Measurements from ENCODE around the gene LRRC49.
"Not testable (repeated sequence)": the region's sequence is repeated elsewhere in the genome, so short reads cannot be mapped to it uniquely, and the experiment has no call there.

The LRRC49 gene

DNA sequence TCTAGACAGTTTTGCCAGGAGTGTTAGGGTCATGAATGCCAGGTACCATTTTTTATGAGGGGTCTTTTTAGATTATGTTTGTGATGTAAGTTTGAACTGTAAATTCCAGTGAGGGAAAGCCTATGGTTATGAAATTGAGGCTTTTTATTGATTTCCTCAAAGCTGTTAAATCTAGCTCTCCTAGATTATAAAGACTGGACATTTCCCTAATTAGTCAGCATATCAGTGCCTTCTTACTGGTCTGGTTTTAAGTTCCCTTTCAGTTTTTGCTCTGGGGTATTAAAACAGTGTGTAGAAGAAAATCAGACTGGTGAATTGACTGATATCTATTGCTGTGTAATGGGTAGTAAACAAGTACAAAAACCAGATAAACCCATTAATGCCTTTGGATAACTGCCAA, 39.2 kb downstream of the LRRC49 start:
- no peak for DNase-seq

DNA sequence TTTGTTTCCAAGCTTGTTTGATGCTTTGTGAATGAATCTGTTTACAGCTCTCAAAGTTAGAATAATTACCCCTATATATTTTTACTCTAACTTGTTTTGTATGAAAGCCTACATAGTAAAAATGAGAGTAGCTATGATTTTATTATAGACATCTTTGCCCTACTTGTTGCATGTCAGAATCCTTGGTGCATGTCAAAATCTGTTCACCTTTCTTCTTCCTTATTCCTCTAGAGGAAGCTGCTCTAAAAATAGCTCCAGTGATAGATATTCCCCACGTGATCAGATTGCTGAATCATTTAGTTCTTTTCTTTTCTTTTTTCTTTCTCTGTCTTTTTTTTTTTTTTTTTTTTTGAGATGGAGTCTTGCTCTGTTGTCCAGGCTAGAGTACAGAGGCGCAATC, 39.8 kb downstream of the LRRC49 start:
- no peak for DNase-seq

DNA sequence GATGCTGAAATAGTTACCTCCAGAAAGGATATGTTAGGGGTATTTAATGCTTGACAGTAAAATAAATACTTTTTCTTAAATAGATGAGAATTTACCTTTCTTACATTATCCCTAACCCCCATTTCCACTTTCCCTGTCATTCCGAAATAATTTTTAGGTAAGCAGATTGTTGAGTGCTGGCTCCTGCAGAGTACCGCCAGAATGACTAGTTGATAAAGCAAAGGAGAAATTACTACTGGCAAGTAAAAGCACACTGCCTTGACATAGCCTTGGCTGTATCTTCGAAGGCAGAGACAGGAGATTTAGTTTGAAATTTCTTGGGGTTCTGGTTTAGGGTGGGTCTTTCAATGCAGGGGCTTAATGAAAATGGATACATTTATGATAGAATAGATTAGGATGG, 40.8 kb downstream of the LRRC49 start:
- no peak for DNase-seq

DNA sequence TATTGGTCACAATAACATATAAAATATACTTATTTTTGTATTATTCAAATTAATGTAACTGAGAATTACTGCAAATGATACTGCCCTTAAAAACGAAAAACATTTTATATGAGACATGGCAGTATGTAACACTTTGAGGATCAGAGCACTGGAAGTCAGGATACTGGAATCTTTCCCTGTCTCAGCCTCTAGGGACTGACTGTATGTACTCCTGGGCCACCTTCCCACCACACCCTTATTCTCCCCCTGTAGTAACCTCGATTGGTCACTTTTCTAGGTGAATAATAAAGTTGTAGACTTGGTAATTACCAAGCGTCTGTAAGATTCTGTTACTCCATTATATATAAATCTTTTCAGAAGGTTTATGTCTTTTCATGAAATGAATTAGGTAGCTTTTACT, 43.0 kb downstream of the LRRC49 start:
- no peak for DNase-seq

DNA sequence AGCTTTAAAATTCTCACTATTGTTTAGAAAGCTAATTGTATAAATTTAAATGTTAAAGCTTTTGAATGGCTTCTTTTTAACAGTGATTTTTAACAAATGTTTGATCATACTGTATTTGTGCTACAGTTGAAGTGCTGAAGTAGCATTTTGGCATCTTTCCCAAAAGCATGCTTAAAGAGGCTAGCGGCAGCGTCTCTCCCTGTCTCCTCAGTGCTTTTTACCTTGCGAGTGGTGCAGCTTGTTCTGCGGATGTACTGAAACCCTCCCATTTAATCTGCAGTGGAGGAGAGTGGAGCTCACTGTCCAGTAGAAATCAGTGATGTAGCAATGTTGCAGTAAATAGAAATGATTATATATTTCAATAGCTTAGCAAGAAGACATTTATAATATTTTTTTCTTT, 43.7 kb downstream of the LRRC49 start:
- peak; percentile 54 for DNase-seq

DNA sequence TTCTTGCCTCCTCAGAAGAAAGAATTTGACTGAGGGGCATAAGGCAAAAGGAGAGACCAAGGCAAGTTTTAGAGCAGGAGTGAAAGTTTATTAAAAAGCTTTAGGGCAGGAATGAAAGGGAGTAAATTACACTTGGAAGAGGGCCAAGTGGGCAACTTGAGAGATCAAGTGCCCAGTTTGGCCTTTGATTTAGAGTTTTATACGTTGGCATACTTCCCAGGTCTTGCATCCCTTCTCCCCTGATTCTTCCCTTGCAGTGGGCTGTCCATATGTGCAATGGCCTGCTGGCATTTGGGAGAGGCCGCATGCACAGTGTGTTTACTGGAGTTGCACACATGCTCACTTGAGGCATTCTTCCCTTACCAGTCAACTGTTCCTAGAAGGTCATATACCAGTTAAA, 50.7 kb downstream of the LRRC49 start:
- not testable (repeated sequence) for DNase-seq

DNA sequence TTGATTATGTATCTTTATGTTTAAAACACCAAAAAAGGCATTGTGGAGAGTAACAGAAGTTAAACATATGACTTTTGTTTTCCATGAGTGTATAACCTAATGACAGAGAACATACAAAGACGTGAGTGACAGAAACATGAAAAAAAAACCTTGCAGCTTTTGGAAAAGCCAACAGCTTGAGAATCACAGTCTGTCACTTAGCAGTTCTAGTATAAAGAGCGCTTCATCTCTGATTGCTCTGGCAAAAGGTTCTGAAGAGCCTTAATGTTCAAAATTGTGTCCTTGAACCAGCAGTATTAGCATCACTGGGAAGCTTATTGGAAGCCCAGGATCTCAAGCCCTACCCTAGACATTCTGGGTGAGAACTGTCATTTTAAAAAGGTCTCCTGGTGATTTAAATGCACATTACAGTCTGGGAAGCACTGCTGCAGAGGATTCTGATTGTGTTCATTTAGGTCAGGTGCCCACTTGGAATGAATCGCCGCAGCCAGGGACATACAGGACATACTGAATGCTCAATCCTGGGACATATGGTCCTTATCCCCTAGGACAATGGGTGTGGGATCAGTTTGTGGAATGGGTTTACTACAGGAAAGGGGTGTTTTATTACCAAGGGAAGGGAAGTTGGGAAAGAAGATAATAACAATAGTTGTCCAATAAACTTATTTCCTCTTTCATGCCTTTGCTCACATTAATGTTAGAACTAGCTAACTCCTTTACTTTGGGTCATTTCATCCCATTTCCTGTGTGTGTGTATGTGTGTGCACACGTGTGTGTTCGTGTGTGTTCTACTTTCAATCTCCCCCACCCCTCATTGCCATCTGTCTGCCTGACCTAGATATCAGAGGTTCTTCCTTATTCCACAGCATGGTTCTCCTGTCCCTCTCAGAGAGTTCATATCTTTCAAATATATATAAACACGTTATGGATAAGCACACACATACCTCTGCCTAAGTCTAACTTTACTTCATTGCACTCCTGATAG, 55.0 kb downstream of the LRRC49 start:
- DNase-seq = no peak

DNA sequence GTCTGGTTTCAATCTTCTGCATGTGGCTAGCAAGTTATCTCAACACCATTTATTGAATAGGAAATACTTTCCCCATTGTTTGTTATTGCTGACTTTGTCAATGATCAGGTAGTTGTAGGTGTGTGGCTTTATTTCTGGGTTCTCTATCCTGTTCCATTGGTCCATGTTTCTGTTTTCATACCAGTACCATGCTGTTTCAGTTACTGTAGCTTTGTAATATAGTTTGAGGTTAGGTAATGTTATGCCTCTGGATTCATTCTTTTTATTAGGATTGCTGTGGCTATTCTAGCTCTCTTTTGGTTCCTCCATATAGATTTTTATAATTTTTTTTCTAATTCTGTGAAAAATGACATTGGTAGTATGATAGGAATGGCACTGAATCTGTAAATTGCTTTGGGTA, 58.3 kb downstream of the LRRC49 start:
- no peak for DNase-seq

DNA sequence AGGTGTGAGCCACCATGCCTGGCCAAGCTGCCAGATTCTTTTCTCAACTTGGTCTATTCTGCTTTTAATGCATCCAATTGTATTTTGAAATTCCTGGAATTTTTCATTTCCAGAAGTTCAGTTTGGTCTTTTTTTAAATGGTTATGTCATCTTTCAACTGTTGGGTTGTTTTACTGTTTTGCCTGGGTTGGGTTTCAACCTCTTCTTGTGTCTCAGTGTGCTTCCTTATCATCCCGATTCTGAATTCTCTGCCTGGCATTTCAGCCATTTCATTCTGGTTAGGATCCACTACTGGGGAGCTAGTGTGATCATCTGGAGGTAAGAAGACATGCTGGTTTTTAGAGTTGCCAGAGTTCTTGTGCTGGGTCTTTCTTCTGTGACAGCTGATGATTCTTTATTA, 61.5 kb downstream of the LRRC49 start:
- DNase-seq = no peak

DNA sequence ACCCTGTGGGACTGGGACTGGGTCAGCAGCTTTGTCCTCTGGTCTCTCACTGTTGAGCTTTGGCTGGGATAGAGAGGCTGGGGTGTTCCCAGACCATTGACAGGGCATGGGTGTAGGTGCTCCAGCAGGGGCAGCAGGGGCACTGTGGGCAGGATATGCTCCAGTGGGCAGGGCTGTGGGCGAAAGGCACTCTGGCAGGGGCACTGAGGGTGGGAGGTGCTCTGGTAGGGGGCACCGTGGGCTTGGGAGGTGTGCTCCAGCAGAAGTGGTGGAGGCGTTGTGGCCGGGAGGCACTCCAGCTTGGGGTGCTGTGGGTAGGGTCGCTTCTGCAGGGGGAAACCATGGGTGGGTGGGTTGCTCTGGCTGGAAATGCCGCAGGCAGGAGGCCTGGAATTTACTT, 62.1 kb downstream of the LRRC49 start:
- DNase-seq = no peak

DNA sequence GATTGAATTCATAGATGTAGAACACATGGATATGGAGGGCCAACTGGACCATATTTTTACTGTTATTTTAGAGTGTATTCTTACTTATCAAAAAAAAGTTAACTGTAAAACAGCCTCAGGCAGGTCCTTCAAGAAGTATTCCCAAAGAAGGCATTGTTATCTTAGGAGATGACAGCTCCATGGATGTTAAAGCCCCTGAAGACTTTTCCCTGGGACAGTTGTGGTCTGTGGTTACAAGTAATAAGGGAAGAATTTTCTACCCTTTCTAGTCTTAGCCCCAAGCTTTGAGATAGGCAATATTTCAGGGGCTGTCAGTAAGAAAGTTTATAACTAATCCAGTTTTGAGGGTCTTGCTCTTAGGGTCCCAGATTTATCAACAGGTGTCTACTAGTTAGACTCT, 62.5 kb downstream of the LRRC49 start:
- DNase-seq = no peak

DNA sequence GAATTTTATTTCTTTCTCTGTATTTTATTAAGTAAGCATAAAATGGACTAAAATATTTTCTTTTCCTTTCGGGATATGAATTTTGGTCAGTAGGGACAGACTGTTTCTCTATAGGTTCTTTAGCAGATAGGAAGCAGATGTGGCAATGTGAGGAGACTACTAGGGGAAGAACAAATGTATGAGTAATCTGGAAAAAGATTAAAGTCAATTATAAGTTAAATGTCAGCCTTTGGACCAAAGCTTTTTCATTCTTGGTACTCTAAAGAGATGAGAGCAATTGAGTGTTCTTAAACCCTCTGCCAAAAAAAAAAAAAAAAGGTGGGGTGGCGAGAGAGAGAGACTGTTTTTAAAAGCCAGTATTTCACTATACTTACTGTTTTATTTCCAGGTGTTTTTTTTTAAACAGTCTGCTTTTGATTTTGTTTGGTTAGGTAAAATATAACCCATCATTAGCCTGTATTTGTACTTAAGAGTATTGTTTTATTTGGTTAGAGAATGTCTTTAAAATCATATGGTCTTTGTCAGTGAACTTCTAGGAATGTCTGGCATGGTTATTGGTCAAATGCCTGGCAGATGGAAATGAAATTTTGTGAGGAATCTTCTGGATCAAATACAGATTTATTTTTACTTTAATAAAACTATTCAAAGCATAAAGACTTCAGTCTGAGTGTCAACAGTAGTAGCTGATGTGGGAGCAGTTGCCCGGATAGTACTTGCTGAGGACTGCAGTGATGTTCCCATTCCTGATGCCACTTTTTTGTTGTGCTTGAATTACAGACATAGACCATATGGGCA, 63.8 kb downstream of the LRRC49 start:
- no peak for DNase-seq

DNA sequence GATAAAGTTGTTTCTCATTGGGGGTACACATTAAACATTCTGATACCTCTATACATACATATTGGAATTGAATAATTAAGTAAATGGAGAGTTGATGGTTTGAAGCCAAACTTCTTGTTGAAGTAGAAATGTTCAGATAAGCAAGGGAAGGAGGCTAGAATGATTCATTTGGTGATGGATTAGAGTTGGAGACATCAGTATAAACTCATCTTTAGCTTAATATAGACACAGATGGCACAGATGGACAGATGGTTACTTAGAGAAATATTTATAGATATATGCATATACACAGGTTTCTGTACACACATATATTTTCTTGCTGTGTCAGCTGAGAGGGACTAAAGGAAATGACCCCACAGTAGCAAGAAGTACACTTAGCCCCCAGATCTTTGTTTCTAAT, 69.5 kb downstream of the LRRC49 start:
- DNase-seq = no peak

DNA sequence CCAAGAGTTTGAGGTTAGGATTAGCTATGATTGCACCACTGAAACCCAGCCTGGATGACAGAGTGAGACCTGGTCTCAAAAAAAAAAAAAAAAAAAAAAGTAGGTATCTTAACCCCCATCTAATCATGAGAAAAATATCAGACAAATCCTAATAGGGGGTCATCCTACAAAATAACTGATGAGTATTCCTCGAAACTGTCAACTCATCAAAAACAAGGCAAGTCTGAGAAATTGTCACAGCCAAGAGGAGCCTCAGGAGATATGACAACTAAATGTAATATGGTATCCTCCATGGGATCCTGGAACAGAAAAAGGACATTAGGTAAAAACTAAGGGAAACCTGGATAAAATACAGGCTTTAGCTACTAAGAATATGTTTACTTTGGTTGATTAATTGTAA, 70.6 kb downstream of the LRRC49 start:
- DNase-seq = no peak

DNA sequence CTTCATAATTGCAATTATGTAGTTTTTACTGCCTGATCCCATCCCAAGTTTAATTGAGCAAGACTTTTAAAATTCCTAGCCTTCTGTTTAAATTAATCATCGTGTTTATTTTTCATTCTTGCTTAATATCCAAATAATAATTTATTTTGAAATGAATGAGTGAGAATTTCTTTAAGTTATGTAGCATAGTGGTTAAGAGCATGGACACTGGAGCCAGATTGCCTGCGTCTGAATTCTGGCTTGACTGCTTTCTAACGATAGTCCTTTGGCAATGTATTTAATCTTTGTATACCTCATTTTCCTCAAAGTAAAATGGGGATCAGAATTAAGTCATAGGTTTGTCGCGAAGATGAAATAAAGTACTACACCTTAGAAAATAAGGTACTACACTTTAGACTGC, 71.4 kb downstream of the LRRC49 start:
- DNase-seq = no peak

DNA sequence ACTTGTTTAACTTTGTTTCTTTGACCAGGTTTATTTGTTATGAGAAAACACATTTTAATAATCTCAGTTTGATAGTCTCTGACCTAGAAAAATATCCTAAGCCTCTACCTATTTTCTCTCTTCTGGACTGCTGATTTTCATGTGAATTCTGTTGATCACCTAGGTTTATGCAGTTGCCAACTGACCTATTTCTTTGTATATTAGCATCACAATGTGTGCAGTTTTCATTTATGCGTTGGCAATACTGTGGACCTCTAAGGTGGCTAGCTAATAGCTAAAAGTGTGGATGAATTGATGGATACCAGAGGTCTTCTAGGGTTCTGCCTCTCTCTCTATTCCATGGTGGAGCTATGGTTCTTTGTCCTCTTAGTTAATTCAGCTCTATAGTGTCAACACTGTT, 72.1 kb downstream of the LRRC49 start:
- no peak for DNase-seq

DNA sequence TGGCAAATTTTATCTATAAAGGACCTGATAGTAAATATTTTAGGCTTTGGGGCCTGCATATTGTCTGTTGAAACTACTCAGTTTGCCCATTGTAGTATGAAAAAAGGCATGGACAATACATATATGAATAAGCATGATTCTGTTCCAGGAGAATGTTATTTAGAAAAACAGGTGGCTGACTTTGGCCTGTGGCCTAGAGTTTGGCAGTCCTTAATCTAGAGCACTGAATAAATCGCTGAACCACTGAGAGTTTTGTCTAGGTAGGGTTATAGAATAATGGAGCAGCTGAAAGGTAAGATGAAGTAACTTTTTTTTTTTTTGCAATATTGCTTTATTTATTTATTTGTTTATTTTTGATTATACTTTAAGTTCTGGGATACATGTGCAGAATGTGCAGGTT, 75.0 kb downstream of the LRRC49 start:
- no peak for DNase-seq

DNA sequence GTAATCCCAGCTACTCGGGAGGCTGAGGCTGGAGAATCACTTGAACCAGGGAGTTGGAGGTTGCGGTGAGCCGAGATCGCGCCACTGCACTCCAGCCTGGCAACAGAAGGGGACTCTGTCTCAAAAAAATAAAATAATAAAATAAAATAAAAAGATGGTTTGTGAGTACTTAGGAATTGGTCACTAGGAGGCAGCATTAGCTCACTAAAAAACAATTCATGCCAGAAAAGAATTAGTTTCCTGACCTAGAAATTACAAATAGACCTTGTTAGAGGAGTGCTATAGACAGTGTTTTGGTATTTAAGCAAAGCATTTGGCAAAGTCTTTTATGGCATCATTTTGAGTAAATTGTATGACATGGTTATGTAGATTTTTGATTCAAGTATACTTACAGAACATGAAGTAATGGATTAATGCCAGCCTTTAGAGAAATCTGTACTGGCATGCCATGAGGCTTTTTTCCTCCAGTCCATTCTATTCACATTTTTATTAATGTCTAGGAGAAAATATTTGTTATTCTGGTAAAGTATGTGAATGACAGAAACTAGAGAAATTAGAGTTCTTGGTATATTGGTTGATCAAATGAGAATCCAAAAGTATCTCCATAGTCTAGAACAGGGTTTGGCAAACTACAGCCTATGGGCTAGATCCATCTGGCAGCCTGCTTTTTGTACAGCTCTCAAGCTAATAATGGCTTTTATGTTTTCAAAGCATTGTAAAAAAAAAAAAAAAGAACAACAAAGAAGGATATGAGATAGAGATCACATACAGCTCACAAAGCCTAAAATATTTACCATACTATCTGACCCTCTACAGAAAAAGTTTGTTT, 81.6 kb downstream of the LRRC49 start:
- no peak for DNase-seq

DNA sequence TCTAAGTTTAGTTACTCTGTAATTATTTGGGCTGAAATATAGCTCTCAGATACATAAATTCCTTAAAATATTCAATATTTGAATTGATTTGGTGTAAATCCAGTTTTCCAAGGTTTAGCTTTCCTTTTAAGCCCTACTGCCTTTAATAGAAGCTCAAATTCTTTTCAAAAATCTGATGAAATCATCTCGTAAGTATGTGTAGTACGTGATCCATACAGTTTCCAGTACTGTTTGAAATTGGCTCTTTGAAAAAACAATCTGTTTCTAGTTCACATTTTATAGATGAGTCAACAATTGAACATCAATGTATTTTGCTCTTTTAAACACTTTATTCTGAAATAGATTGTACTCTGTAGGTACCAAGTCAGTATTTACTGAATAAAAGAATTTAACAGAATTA, 84.2 kb downstream of the LRRC49 start:
- DNase-seq = no peak

DNA sequence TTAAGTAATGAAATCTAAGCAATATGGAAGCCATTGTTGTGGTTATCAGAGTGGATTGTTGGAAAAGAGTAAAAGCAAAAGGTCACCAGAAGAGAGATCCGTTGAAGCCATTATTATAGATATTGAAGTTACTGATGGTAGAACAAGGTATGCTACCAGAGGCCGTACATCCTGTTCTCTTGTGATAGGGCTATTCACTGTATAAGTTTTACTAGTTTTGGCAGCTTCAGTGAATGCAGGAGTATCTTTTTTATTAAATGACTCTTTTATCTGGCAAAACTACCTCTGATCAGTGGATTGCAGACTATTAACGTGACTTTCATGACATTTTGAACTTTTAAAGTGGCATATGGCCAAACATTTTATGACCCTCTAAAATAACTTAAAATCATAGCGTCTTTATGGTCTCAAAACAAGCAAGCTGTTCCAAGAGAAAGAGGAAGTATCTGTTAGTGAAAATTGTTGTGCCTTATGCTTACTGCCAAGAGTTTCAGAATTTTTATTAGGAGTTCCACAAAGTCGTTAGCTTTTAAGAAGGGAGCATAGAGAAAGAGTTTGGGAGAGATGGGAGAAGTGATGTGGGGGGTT, 102.9 kb downstream of the LRRC49 start:
- no peak for DNase-seq

DNA sequence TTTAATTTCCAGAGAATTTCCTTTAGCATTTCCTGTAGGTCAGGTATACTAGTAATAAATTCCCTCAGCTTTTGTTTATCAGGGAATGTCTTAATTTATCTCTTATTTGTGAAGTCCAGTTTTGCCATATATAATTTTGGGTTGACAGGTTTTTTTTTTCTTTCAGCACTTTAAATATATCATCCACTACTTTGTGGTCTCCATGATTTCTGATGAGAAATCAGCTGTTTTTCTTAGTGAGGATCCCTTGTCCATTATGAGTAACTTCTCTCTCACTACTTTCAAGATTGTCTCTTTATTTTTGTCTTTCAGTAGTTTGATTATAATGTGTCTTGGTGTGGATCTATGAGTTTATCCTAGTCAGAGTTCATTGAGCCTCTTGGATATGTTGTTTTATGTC, 105.7 kb downstream of the LRRC49 start:
- no peak for DNase-seq

DNA sequence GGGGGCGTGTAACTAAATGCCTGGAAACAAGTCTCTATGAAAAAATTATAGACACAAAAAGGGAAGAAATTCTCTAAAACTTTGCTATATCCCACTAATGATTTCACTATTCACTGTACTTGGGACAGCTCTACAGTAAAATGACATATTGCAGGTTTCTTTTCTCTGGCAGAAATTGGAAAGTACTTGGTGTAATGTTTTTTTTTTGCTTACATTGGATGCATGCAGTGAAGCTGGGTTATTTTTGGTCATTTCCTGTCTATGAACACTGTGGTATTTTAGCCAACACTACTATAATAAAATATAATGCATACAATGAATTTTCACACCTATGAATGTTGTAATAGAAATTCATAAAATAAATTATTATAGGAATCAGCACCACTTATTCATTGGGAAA, 109.7 kb downstream of the LRRC49 start:
- no peak for DNase-seq

DNA sequence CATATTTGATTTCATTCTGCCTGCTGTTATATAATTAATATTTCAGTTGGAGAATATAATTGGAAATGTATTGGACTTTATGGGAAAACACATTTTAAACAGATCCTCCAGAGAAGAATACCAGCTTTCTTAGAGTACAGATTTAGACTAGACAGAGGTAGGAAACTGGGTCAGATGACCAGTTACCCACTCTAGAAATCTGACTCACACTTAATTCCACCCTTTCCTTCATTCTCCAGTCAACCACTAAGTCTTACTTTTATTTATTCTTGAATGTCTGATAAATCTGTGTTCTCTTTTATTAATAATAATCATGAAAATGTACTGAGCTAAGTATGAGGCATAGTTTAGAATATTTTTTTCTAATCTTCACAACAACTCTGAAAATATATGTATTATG, 110.7 kb downstream of the LRRC49 start:
- DNase-seq = no peak

Measured in NCI-H2029 (cell line).